Caco-2 (cell line): ENCODE data around the gene KITLG. TPM values are rescaled to one million over a fixed set of nuclear protein-coding genes. Genes with fewer than 3 reads are reported as not detected.

Experiments used
- BruUV-seq: library from RNA; stranded (reverse); fragments of 400-500 nt; replicated peaks from 2 replicates; lab custom pipeline; 2021; lab: Mats Ljungman, UMichigan
- CTCF ChIA-PET: fragments of 300-600 bp; sonication (Branson Sonifier 250); formaldehyde crosslinking; loops from one replicate; lab custom pipeline; 2022; ENCODE audit warnings: antibody characterized with exemption; lab: Charles Lee
- POLR2A ChIA-PET: fragments of 300-600 bp; sonication (Branson Sonifier 250); formaldehyde crosslinking; loops from one replicate; lab custom pipeline; 2022; ENCODE audit warnings: antibody characterized with exemption; lab: Charles Lee
- DNase-seq, 2 experiments: peaks; one replicate each; pipeline versions ENCODE4 v3.0.0 to v3.0.0-alpha.2; 2020 to 2022
- H3K27me3 ChIP-seq: replicated peaks from 2 replicates; pipeline ENCODE4 v1.6.0; 2011; ENCODE audit warnings: low read length; ENCODE audit not compliant: control insufficient read depth, insufficient read depth
- H3K36me3 ChIP-seq: 2 replicates; pipeline ENCODE4 v1.5.1; 2011; ENCODE audit warnings: low read length; ENCODE audit not compliant: control insufficient read depth, insufficient read depth
- H3K4me1 ChIP-seq: fragments of 250-450 bp; sonication (Bioruptor Pico); 2 replicates; pipeline ENCODE4 v1.5.1; 2020; ENCODE audit warnings: mild to moderate bottlenecking
- H3K4me3 ChIP-seq: 2 replicates; pipeline ENCODE4 v1.5.1; 2011; ENCODE audit warnings: low read depth, mild to moderate bottlenecking, control low read depth, low read length
- H3K9me3 ChIP-seq: fragments of 250-450 bp; sonication (Bioruptor Pico); 2 replicates; pipeline ENCODE4 v1.5.1; 2020; ENCODE audit warnings: mild to moderate bottlenecking, moderate library complexity
- H3K27ac Mint-ChIP-seq: one replicate; pipeline ENCODE4 v1.8.0; 2022; ENCODE audit warnings: mixed read lengths; ENCODE audit not compliant: unreplicated experiment
- H3K27me3 Mint-ChIP-seq: one replicate; pipeline ENCODE4 v1.8.0; 2022; ENCODE audit warnings: mixed read lengths; ENCODE audit not compliant: insufficient read depth, unreplicated experiment
- H3K36me3 Mint-ChIP-seq: one replicate; pipeline ENCODE4 v1.8.0; 2022; ENCODE audit warnings: mild to moderate bottlenecking, mixed read lengths; ENCODE audit not compliant: insufficient read depth, unreplicated experiment
- H3K4me1 Mint-ChIP-seq: one replicate; pipeline ENCODE4 v1.8.0; 2022; ENCODE audit warnings: low read depth, mixed read lengths; ENCODE audit not compliant: unreplicated experiment
- H3K4me3 Mint-ChIP-seq: one replicate; pipeline ENCODE4 v1.8.0; 2022; ENCODE audit warnings: mild to moderate bottlenecking, moderate library complexity, mixed read lengths; ENCODE audit not compliant: unreplicated experiment
- H3K9me3 Mint-ChIP-seq: one replicate; pipeline ENCODE4 v1.8.0; 2022; ENCODE audit warnings: mixed read lengths; ENCODE audit not compliant: unreplicated experiment
- CTCF ChIP-seq, 2 experiments: fragments of 200-600 bp in 1 of 2; IDR thresholded peaks; 1 replicate in 1 of 2; 2 replicates in 1 of 2; pipeline versions ENCODE4 v1.5.1 to v1.8.0; 2011 to 2022; ENCODE audit warnings: antibody characterized with exemption in 1 of 2, control low read depth in 1 of 2, inconsistent platforms in 1 of 2, low read depth in 1 of 2, low read length in 1 of 2, mild to moderate bottlenecking in 1 of 2, moderate library complexity in 1 of 2; ENCODE audit not compliant: insufficient read depth in 1 of 2, severe bottlenecking in 1 of 2, unreplicated experiment in 1 of 2
- intact Hi-C: fragments of 100-400 bp; cut with micrococcal nuclease; formaldehyde crosslinking; loops from one replicate; pipeline ENCODE4 v1.10.0; 2022; ENCODE audit not compliant: unreplicated experiment
- total RNA-seq: library from RNA; stranded (reverse); gene quantifications from 2 replicates; pipeline ENCODE4 v1.2.3, GENCODE V29; 2022

Gene KITLG
- total RNA-seq, 1 experiment from 2014 or later: 200 TPM

DNA sequence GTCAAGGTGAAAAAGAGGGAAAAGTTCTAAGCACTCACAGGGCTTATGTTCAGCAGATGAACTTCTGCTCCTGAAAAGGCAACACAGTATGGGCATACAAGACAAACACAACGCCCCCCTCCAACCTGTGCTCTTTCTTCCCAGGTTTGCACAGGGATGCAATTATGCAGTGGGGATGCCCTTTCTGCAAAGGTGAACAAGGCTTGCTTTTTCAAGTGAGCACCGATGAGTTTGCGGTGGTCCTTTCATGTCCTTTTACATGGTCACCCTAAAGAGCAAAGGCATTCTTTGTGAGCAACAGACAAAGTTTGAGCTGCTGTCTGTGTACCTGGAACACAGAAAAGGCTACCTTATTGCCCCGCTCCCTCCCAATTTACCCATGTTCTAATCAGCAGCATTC lies 6.7 kb downstream of the KITLG start:
- H3K9me3 Mint-ChIP-seq: no peaks in the 10 kb centered on the region
- peak overlapping the region; percentile 64 for H3K4me3 Mint-ChIP-seq
- no peak for DNase-seq
- Histone ChIP-seq H3K36me3 (no peaks in the 10 kb centered on the region), H3K9me3 (no peaks in the 10 kb centered on the region), H3K27me3 (no peaks in the 10 kb centered on the region), H3K4me1 (peaks cover 63% of the 10 kb centered on the region), H3K4me3 (no peak overlapping the region)
- peaks cover 89% of the 10 kb centered on the region for H3K36me3 Mint-ChIP-seq
- ChIA-PET CTCF (no interaction called here), POLR2A (interaction anchor here (0.8 kb wide), 1 partner anchor 420 kb away, joined by 3 read pairs; no protein-coding TSS in a partner anchor)
- no peaks in the 10 kb centered on the region for H3K27me3 Mint-ChIP-seq
- no peak for TF ChIP-seq CTCF (IDR thresholded peaks at IDR 0.05; ENCODE audit: insufficient read depth in 1 of 2, low read depth in 1 of 2, low read length in 1 of 2, severe bottlenecking in 1 of 2, unreplicated experiment in 1 of 2)
- H3K27ac Mint-ChIP-seq: no peak overlapping the region
- H3K4me1 Mint-ChIP-seq: peaks cover 22% of the 10 kb centered on the region
- no TSS peak for BruUV-seq
- intact Hi-C loops: loop anchor here (10.0 kb wide), 2 partner anchors 389 to 429 kb away; partner anchors contain the start of genes CEP290 and TMTC3

DNA sequence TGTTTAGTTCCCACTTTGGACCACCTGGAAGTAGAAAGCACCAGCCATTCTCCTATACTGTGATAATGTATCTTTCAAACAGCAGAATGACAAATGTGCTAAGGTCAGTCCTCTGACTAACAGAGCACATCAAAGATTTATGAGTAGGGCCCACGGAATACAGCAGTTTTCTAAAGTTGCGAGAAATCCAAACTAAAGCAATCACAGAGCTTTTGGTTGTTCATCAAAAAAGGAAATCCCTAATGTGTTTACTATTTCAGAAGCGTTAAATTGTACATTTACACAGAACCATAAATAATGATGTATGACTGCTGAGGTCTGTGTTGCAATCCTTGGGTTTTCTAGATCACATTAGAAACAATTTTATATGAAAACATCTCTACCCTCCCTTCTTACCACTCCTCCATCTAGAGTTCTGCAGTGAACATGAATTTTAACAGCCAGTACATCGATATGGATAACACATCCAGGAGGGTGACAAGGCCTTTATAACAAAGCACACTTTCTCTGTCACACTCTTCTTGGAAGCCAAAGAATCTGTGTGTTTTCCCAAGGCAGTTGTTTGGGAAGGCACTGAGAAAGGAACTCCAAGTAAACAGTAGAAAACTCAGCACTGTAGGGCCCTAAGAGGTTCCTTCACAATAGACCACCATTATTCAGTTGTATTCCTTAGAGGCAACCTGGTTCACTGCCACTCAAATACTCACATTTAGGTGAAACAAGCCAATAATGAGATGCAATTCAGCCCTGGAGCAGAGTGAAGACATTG lies 7.3 kb downstream of the KITLG start:
- H3K27me3 Mint-ChIP-seq: no peaks in the 10 kb centered on the region
- Histone ChIP-seq H3K4me1 (peaks cover 66% of the 10 kb centered on the region), H3K9me3 (no peaks in the 10 kb centered on the region), H3K36me3 (no peaks in the 10 kb centered on the region), H3K27me3 (no peaks in the 10 kb centered on the region), H3K4me3 (no peak overlapping the region)
- H3K36me3 Mint-ChIP-seq: peaks cover 89% of the 10 kb centered on the region
- DNase-seq: no peak
- TF ChIP-seq CTCF (IDR thresholded peaks at IDR 0.05; ENCODE audit: insufficient read depth in 1 of 2, low read depth in 1 of 2, low read length in 1 of 2, severe bottlenecking in 1 of 2, unreplicated experiment in 1 of 2): no peak
- intact Hi-C loops: loop anchor here (10.0 kb wide), 2 partner anchors 388 to 428 kb away; partner anchors contain the start of genes CEP290 and TMTC3
- BruUV-seq: no TSS peak
- H3K9me3 Mint-ChIP-seq: no peaks in the 10 kb centered on the region
- ChIA-PET POLR2A (no interaction called here), CTCF (no interaction called here)
- peak overlapping the region; percentile 32 for H3K4me3 Mint-ChIP-seq
- H3K27ac Mint-ChIP-seq: no peak overlapping the region
- H3K4me1 Mint-ChIP-seq: peaks cover 28% of the 10 kb centered on the region

DNA sequence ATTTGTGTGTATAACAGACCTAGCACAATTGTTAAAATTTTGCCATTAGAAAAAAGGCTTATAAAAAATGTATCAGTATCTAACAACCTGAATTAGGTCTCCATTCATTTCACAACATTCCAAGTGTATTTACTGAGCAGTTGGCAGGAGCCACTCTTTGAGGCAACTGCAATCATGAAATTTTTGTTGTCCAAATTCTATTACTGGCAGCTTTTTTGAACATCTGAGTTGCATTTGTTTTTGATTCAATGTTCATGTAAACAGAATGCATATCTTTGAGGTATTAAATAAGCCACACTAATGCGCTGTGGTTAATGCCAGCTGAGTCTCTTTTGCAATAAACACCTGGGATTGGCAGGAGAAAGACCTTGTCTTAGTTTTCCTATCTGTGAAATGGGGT lies 8.7 kb downstream of the KITLG start:
- CTCF ChIA-PET: no interaction called here
- peaks cover 36% of the 10 kb centered on the region for H3K4me1 Mint-ChIP-seq
- H3K36me3 ChIP-seq: no peaks in the 10 kb centered on the region

More for the DNA sequence above, 8.7 kb downstream of the KITLG start:
- no peak for DNase-seq
- H3K4me3 Mint-ChIP-seq: no peak overlapping the region
- Histone ChIP-seq H3K27me3 (no peaks in the 10 kb centered on the region), H3K9me3 (no peaks in the 10 kb centered on the region), H3K4me1 (peaks cover 78% of the 10 kb centered on the region), H3K4me3 (no peak overlapping the region)
- H3K27me3 Mint-ChIP-seq: no peaks in the 10 kb centered on the region
- peaks cover 87% of the 10 kb centered on the region for H3K36me3 Mint-ChIP-seq
- POLR2A ChIA-PET: no interaction called here
- no peak overlapping the region for H3K27ac Mint-ChIP-seq
- TF ChIP-seq CTCF (IDR thresholded peaks at IDR 0.05; ENCODE audit: insufficient read depth in 1 of 2, low read depth in 1 of 2, low read length in 1 of 2, severe bottlenecking in 1 of 2, unreplicated experiment in 1 of 2): no peak
- intact Hi-C loops: loop anchor here (10.0 kb wide), 2 partner anchors 387 to 427 kb away; partner anchors contain the start of genes CEP290 and TMTC3
- H3K9me3 Mint-ChIP-seq: no peaks in the 10 kb centered on the region
- BruUV-seq: no TSS peak
